Prostate gland (tissue), 2 donors: ENCODE measurements around the gene BASP1.

Experiments
- CTCF ChIP-seq, 4 experiments: fragments of 200-600 bp in 2 of 4; fragments of 450-650 bp in 2 of 4; sonication (generic) in 2 of 4; IDR thresholded peaks; 1 replicate in 3 of 4; 2 replicates in 1 of 4; pipeline ENCODE4 v1.5.1; 2016 to 2019; ENCODE audit warnings: antibody characterized with exemption in 4 of 4, mild to moderate bottlenecking in 2 of 4, moderate library complexity in 2 of 4
- POLR2A ChIP-seq: fragments of 450-650 bp; IDR thresholded peaks from one replicate; pipeline ENCODE4 v1.6.1; 2016; ENCODE audit warnings: antibody characterized with exemption, mild to moderate bottlenecking

GRCh38 chr5:17230191-17230590 is 12.8 kb downstream of the BASP1 start:
- TF ChIP-seq CTCF (IDR thresholded peaks at IDR 0.05), result no peak
- no peak for TF ChIP-seq POLR2A
